DOHH2 (cell line): Measurements from ENCODE around the gene C1QTNF2.

Experiments
- CTCF ChIP-seq: fragments of 200-600 bp; sonication (generic); IDR thresholded peaks from one replicate; pipeline ENCODE4 v1.5.1; 2014; ENCODE audit warnings: antibody characterized with exemption, mild to moderate bottlenecking, low read depth, low read length; ENCODE audit not compliant: poor library complexity, severe bottlenecking
- EZH2phosphoT487 ChIP-seq: fragments of 200-600 bp; sonication (generic); IDR thresholded peaks from 2 replicates; pipeline ENCODE4 v1.6.1; 2017; ENCODE audit warnings: borderline replicate concordance, mild to moderate bottlenecking, antibody characterized with exemption, low read length, moderate library complexity, mixed read lengths

GRCh38 chr5:160366230-160366629 is 4.2 kb downstream of the C1QTNF2 start:
- TF ChIP-seq CTCF (no peak), EZH2phosphoT487 (no peak)
